ENCODE data around the gene COL13A1. TPM values are rescaled to one million over a fixed set of nuclear protein-coding genes. Genes with fewer than 3 reads are reported as not detected.

The COL13A1 gene
- total RNA-seq, 1 experiment from 2014 or later: 3.6 TPM

- H3K9ac ChIP-seq (ENCODE audit: extremely low read depth, insufficient read length, low read length): no peak overlapping the region
- Mint-ChIP-seq H3K27me3 (ENCODE audit: low read depth) (peaks cover 9% of the 10 kb centered on the region), H3K9me3 (no peaks in the 10 kb centered on the region), H3K27ac (no peak overlapping the region), H3K4me1 (peaks cover 27 to 29% of the 10 kb centered on the region in 2 experiments), H3K36me3 (ENCODE audit: insufficient read depth in 1 of 3, low read depth in 3 of 3) (peaks cover 0 to 4% (median 0%) of the 10 kb centered on the region in 3 experiments; a peak in 2 of 7 replicates), H3K4me3 (no peak overlapping the region)
- no peak overlapping the region for H2AK5ac ChIP-seq (ENCODE audit: insufficient read length, low read length)
- no peak overlapping the region for H4K8ac ChIP-seq (replicated peaks; ENCODE audit: insufficient read length, low read depth, low read length)
- H2BK12ac ChIP-seq (ENCODE audit: insufficient read length, low read depth, low read length): no peak overlapping the region
- H3K14ac ChIP-seq (ENCODE audit: insufficient read depth, low read length): no peak overlapping the region
- no peak overlapping the region for H3K18ac ChIP-seq (ENCODE audit: insufficient read length, low read depth, low read length)
- no peaks in the 10 kb centered on the region for H3K23me2 ChIP-seq (ENCODE audit: insufficient read length, low read depth, low read length, poor library complexity, severe bottlenecking)
- no peak overlapping the region for H4K91ac ChIP-seq (ENCODE audit: insufficient read length, low read depth, low read length)
- no peaks in the 10 kb centered on the region for H4K20me1 ChIP-seq (ENCODE audit: control insufficient read depth, insufficient read depth, insufficient read length)
- H3K79me1 ChIP-seq (ENCODE audit: insufficient read depth, low read depth, low read length, poor library complexity, severe bottlenecking): no peaks in the 10 kb centered on the region
- no peak overlapping the region for H3T11ph ChIP-seq (ENCODE audit: low read length)
- H3K27ac ChIP-seq (ENCODE audit: insufficient read length, low read depth, low read length): no peak overlapping the region
- no peaks in the 10 kb centered on the region for H3K79me2 ChIP-seq (ENCODE audit: insufficient read depth, low read length)
- H2BK15ac ChIP-seq (ENCODE audit: low read depth, low read length): no peak overlapping the region
- H3K4me2 ChIP-seq (ENCODE audit: insufficient read depth, insufficient read length, low read length): no peak overlapping the region
- H3K27me3 ChIP-seq (ENCODE audit: insufficient read depth, low read length): no peaks in the 10 kb centered on the region
- no peak overlapping the region for H2BK120ac ChIP-seq (ENCODE audit: low read depth, low read length, poor library complexity, severe bottlenecking)
- H4K5ac ChIP-seq (ENCODE audit: insufficient read length, low read depth, low read length): no peak overlapping the region
- peaks cover 5% of the 10 kb centered on the region for H3K4me1 ChIP-seq (ENCODE audit: insufficient read depth, low read length)
- H2BK5ac ChIP-seq (ENCODE audit: insufficient read length, low read length): no peak overlapping the region
- TF ChIP-seq CTCF (conservative IDR thresholded peaks at IDR 0.05): peak; percentile 33; the same call in 2 of the 3 replicates
- H2AFZ ChIP-seq (ENCODE audit: low read length): no peak overlapping the region
- no peak overlapping the region for H3K4ac ChIP-seq (ENCODE audit: low read depth, low read length)
- H3K56ac ChIP-seq (ENCODE audit: insufficient read length, low read depth, low read length): no peak overlapping the region
- no peak for DNase-seq
- H3K9me3 ChIP-seq (ENCODE audit: control insufficient read depth, low read depth, low read length): no peaks in the 10 kb centered on the region
- H2BK20ac ChIP-seq (ENCODE audit: low read depth, low read length, poor library complexity, severe bottlenecking): no peak overlapping the region
- H3K23ac ChIP-seq (ENCODE audit: insufficient read length, low read depth, low read length): no peak overlapping the region
- no CpG with 5 or more reads among the region's 5 CpGs for WGBS (ENCODE audit: extremely low coverage, insufficient read length, low lambda C conversion rate)
These were observed 102.8 kb downstream of the COL13A1 start for GRCh38 chr10:69904533-69904932.

All from H9 (cell line).